ENCODE measurements around the gene SYT17.

GRCh38 chr16:19135896-19136438 is 32.1 kb upstream of the SYT17 start:
- no peak for TF ChIP-seq EZH2phosphoT487 (IDR thresholded peaks at IDR 0.05; ENCODE audit: borderline replicate concordance, low read length)
- no peak for TF ChIP-seq CTCF (IDR thresholded peaks at IDR 0.05; ENCODE audit: low read depth, low read length, poor library complexity, severe bottlenecking)

Data from DOHH2 (cell line).